Posterior vena cava (tissue), 2 donors: ENCODE data around the gene ZBTB48. TPM values are rescaled to one million over a fixed set of nuclear protein-coding genes. Genes with fewer than 3 reads are reported as not detected.
"Not testable (repeated sequence)": the region's sequence is repeated elsewhere in the genome, so short reads cannot be mapped to it uniquely, and the experiment has no call there.

Source experiments
- DNase-seq: peaks from one replicate; pipeline ENCODE4 v3.0.0-alpha.2; 2020; ENCODE audit warnings: low spot score
- intact Hi-C, 2 donors: fragments of 100-400 bp; cut with DNase I; formaldehyde crosslinking; loops; one replicate each; pipeline versions ENCODE4 v1.14.1 to v1.14.2; 2022 to 2023
- total RNA-seq, 2 donors: library from RNA; stranded (reverse); fragmentation: NEBNext Ultra II Directional; extraction: Animal tissue kit (Norgen Biotek cat#: 25700); gene quantifications; one replicate each; pipeline ENCODE4 v1.2.1, GENCODE V29; 2021
- donor health status: DM: yes; HTN: yes; CAD: no.
- donor health status: DM: yes; HTN: yes; CAD: no.

ZBTB48 gene
- total RNA-seq, 2 donors from 2014 or later = 18.6 to 19.5 TPM

DNA sequence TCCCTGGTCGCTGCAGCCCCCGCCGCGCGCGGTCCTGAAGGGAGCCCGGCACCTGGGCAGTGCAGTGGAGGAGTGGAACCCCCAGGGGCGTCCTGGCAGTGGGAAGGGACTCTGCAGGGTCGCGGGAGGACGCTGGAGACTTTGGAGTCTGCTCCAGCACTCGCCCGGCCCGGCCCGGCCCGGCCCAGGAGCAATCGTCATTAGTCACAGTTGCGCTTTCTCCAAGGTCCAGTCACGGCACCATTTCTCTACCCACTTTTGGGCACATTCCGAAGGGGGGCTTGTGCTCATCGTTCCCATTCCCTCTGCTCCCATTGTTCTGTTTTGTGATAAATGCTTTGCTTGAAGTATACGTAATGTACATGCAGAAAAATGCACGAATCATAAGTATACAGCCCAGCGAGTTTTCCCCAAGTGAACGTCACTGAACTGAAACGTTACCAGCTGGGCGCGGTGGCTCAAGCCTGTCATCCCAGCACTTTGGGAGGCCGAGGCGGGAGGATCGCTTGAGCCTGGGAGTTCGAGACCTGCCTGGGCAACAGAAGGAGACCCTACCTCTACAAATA lies 45.9 kb downstream of the ZBTB48 start:
- intact Hi-C loops = no loop called here
- DNase-seq = no peak

- intact Hi-C loops = no loop called here
- DNase-seq = no peak
Measured at GRCh38 chr1:6627031-6627430, 47.2 kb downstream of the ZBTB48 start.

DNA sequence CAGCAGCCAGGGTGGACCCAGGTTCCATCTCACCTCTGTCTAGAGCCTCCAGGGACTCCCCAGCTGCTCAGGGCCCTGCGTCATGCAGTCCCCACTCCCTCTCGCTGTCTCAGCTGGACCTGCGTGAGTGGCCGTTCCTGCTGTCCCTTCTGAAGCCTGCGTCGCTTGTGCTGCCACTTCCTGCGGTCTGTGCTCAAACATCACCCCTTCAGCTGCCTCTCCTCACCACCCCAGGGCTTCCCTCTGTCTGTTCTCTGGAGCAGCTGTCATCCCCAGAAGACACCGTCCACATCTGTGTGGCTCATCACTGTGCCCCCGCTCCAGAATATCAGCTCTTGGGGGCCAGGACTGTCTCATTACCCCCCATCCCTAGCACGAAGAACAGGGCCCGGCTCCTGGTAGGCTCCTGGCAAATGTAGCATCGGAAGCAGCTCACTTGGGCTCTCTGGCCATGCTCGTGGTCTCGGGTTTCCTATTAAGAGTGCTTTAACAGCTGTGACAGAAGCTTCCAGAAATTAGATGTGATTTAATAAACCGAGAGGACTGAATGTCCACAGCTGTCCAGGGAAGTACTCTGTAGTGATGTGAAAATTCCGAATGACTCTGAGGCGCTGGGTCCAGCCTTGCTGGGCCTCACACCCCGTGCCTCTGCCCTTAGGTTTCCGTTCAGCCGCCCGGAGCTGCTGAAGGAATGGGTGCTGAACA lies 48.2 kb downstream of the ZBTB48 start:
- intact Hi-C loops = no loop called here
- DNase-seq = no peak

DNA sequence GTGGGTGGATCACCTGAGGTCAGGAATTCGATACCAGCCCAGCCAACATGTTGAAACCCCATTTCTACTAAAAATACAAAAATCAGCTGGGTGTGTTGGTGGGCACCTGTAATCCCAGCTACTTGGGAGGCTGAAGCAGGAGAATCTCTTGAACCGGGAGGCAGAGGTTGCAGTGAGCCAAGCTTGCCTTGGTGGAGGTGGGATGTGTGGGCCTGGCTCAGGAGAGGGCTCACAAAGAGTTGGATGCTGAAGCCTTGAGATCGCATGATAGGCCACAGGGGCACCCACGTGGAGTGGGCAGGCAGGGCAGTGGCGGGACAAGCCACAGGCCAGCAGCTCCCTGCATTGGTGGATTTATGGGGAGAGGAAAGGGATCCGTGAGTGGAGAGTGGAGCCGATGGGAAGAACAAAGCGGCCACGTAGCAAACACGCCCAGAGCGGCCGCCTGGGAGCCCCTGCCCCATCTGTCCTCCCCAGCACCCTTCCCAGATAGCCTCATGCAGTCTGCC lies 49.2 kb downstream of the ZBTB48 start:
- DNase-seq = no peak
- intact Hi-C loops = no loop called here

GRCh38 chr1:6630027-6630426 lies 50.2 kb downstream of the ZBTB48 start:
- DNase-seq = no peak
- intact Hi-C loops = loop anchor here in 1 of 2 donors (10.0 kb wide), 1 partner anchor 75 kb away; the partner anchor contains the start of genes NOL9 and TAS1R1

GRCh38 chr1:6631058-6631457 lies 51.3 kb downstream of the ZBTB48 start:
- intact Hi-C loops = loop anchor here in 1 of 2 donors (10.0 kb wide), 1 partner anchor 76 kb away; the partner anchor contains the start of genes NOL9 and TAS1R1
- DNase-seq = no peak

- intact Hi-C loops = loop anchor here in 1 of 2 donors (10.0 kb wide), 1 partner anchor 78 kb away; the partner anchor contains the start of genes NOL9 and TAS1R1
- DNase-seq = no peak
Measured at GRCh38 chr1:6632588-6633514, 53.1 kb downstream of the ZBTB48 start.

- peak; percentile 88 for DNase-seq
- intact Hi-C loops = loop anchor here in 1 of 2 donors (10.0 kb wide), 1 partner anchor 80 kb away; the partner anchor contains the start of genes NOL9 and TAS1R1
Measured at GRCh38 chr1:6634371-6635052, 54.7 kb downstream of the ZBTB48 start.

- intact Hi-C loops = loop anchor here in 1 of 2 donors (10.0 kb wide), 1 partner anchor 81 kb away; the partner anchor contains the start of genes NOL9 and TAS1R1
- no peak for DNase-seq
Measured at GRCh38 chr1:6635161-6635909, 55.5 kb downstream of the ZBTB48 start.

- intact Hi-C loops = loop anchor here (2.0 to 10.0 kb wide), 2 partner anchors 41 to 81 kb away; partner anchors contain the start of genes NOL9 (in 1 of the 2) and TAS1R1 (in 1 of the 2)
- DNase-seq = no peak
Measured at GRCh38 chr1:6635910-6636760, 56.3 kb downstream of the ZBTB48 start.

DNA sequence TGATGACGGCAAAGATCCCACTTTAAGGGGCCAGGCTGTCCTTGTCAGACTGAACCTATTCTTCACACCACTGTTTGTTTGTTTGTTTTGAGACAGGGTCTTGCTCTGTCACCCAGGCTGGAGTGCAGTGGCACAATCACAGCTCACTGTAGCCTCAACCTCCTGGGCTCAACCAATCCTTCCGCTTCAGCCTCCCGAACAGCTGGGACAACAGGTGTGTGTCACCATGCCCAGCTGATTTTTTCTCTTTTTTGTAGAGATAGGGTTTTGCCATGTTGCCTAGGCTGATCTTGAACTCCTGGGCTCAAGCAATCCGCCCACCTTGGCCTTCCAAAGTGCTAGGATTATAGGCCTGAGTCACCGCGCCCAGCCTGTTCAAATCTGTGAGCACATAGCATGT lies 57.0 kb downstream of the ZBTB48 start:
- intact Hi-C loops = loop anchor here (2.0 to 10.0 kb wide), 2 partner anchors 42 to 82 kb away; partner anchors contain the start of genes NOL9 (in 1 of the 2) and TAS1R1 (in 1 of the 2)
- DNase-seq = not testable (repeated sequence)

GRCh38 chr1:6637770-6638169 lies 58.0 kb downstream of the ZBTB48 start:
- intact Hi-C loops = loop anchor here (2.0 to 10.0 kb wide), 2 partner anchors 43 to 83 kb away; partner anchors contain the start of genes NOL9 (in 1 of the 2) and TAS1R1 (in 1 of the 2)
- no peak for DNase-seq

- peak; percentile 96 for DNase-seq
- intact Hi-C loops = loop anchor here in 1 of 2 donors (10.0 kb wide), 1 partner anchor 83 kb away; the partner anchor contains the start of genes NOL9 and TAS1R1
Measured at GRCh38 chr1:6638226-6638625, 58.4 kb downstream of the ZBTB48 start.
